ENCODE data around the gene DOCK3.

DNA sequence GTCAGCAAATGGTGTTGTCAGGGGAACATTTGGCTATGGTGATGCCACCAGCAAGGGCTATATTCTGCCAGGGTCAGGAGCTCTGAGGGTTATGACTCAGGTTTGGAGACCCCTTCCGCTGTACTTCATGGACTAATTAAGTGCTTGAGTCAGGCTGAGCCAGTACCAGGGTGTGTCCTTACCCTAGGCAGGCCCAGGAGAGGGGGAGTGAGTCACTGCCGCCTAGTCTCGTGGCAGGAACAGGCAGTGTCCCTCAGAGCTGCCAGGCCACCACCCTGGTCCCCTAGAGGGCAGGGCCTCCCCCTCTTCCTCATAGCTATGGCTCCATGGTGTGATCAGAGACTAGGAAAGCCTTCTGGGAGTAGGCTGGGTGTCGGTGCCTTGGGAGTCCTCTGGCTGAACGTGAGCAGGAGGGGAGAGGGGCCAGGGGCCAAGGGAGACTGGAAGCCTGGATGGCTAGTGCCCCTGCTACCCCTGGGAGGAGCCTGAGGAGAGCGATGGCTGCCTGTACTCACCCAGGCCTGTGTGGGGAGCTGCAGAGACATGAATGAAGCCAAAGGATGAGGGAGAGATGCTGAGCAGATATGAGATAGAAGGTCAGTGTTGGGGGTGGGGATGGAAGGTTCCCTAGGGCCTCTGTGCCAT lies 47.2 kb upstream of the DOCK3 start:
- TF ChIP-seq TAF1 (IDR thresholded peaks at IDR 0.05; ENCODE audit: borderline replicate concordance, insufficient read depth, low read length) (no peak), POLR2AphosphoS5 (IDR thresholded peaks at IDR 0.05; ENCODE audit: low read depth, low read length) (no peak), SIN3A (IDR thresholded peaks at IDR 0.05; ENCODE audit: borderline replicate concordance, insufficient read depth, low read length) (no peak), FOXP2 (optimal IDR thresholded peaks at IDR 0.05; ENCODE audit: borderline replicate concordance, extremely low read depth, extremely low read length, insufficient read depth) (no peak)
- TF ChIP-seq, protein P1, sequence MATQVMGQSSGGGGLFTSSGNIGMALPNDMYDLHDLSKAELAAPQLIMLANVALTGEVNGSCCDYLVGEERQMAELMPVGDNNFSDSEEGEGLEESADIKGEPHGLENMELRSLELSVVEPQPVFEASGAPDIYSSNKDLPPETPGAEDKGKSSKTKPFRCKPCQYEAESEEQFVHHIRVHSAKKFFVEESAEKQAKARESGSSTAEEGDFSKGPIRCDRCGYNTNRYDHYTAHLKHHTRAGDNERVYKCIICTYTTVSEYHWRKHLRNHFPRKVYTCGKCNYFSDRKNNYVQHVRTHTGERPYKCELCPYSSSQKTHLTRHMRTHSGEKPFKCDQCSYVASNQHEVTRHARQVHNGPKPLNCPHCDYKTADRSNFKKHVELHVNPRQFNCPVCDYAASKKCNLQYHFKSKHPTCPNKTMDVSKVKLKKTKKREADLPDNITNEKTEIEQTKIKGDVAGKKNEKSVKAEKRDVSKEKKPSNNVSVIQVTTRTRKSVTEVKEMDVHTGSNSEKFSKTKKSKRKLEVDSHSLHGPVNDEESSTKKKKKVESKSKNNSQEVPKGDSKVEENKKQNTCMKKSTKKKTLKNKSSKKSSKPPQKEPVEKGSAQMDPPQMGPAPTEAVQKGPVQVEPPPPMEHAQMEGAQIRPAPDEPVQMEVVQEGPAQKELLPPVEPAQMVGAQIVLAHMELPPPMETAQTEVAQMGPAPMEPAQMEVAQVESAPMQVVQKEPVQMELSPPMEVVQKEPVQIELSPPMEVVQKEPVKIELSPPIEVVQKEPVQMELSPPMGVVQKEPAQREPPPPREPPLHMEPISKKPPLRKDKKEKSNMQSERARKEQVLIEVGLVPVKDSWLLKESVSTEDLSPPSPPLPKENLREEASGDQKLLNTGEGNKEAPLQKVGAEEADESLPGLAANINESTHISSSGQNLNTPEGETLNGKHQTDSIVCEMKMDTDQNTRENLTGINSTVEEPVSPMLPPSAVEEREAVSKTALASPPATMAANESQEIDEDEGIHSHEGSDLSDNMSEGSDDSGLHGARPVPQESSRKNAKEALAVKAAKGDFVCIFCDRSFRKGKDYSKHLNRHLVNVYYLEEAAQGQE (IDR thresholded peaks at IDR 0.05; ENCODE audit: insufficient read depth in 1 of 2, low read depth in 2 of 2, low read length in 2 of 2) = no peak

All from PFSK-1 (cell line).